HepG2 (cell line): ENCODE measurements around the gene CLDN20. TPM values are rescaled to one million over a fixed set of nuclear protein-coding genes. Genes with fewer than 3 reads are reported as not detected.

Source experiments
- CBX1 ChIP-seq: IDR thresholded peaks from one replicate; pipeline ENCODE4 v1.6.1; 2016; ENCODE audit warnings: antibody characterized with exemption, low read depth
- CSRNP1 ChIP-seq: sonication (generic); formaldehyde crosslinking; IDR thresholded peaks from 2 replicates; pipeline ENCODE4 v1.8.1; 2023; ENCODE audit warnings: mild to moderate bottlenecking, missing genetic modification reagents
- FUBP1 ChIP-seq: sonication (generic); formaldehyde crosslinking; IDR thresholded peaks from 2 replicates; pipeline ENCODE4 v1.5.1; 2020; ENCODE audit warnings: missing genetic modification reagents, mild to moderate bottlenecking, borderline replicate concordance
- HOXA9 ChIP-seq: sonication (generic); formaldehyde crosslinking; IDR thresholded peaks from 2 replicates; pipeline ENCODE4 v1.8.1; 2022; ENCODE audit warnings: missing genetic modification reagents, mild to moderate bottlenecking, moderate library complexity, borderline replicate concordance
- KDM6A ChIP-seq: IDR thresholded peaks from 2 replicates; pipeline ENCODE4 v1.6.1; 2016; ENCODE audit warnings: low read depth
- KMT2B ChIP-seq: IDR thresholded peaks from 2 replicates; pipeline ENCODE4 v1.6.1; 2016; ENCODE audit warnings: missing genetic modification reagents, missing compliant biosample characterization
- POLR2AphosphoS2 ChIP-seq: IDR thresholded peaks from 2 replicates; pipeline ENCODE4 v1.6.1; 2011; ENCODE audit warnings: low read depth, low read length, improper control_type of control experiment
- SP5 ChIP-seq: IDR thresholded peaks from 2 replicates; pipeline ENCODE4 v1.6.1; 2016; ENCODE audit warnings: low read depth, borderline replicate concordance
- SUZ12 ChIP-seq: fragments of 150-350 bp; IDR thresholded peaks from 2 replicates; pipeline ENCODE4 v1.6.1; 2014; ENCODE audit warnings: low read depth, low read length
- TEAD2 ChIP-seq: sonication (generic); formaldehyde crosslinking; IDR thresholded peaks from 2 replicates; pipeline ENCODE4 v1.9.0; 2021; ENCODE audit warnings: missing genetic modification reagents
- ZBTB20 ChIP-seq: sonication (generic); formaldehyde crosslinking; IDR thresholded peaks from 2 replicates; pipeline ENCODE4 v1.8.1; 2023; ENCODE audit warnings: missing genetic modification reagents, low read depth, mild to moderate bottlenecking, borderline replicate concordance
- ZBTB26 ChIP-seq: IDR thresholded peaks from 2 replicates; pipeline ENCODE4 v1.6.1; 2016; ENCODE audit warnings: missing compliant biosample characterization, missing genetic modification reagents, borderline replicate concordance
- ZBTB34 ChIP-seq: sonication (generic); formaldehyde crosslinking; IDR thresholded peaks from 2 replicates; pipeline ENCODE4 v1.8.0; 2022; ENCODE audit warnings: mild to moderate bottlenecking, missing genetic modification reagents
- ZFY ChIP-seq: sonication (generic); formaldehyde crosslinking; IDR thresholded peaks from 2 replicates; pipeline ENCODE4 v1.4.0; 2020; ENCODE audit warnings: missing genetic modification reagents
- ZNF740 ChIP-seq: sonication (generic); formaldehyde crosslinking; IDR thresholded peaks from 2 replicates; pipeline ENCODE4 v1.4.0; 2020; ENCODE audit warnings: missing genetic modification reagents
- ZNF776 ChIP-seq: sonication (generic); formaldehyde crosslinking; IDR thresholded peaks from 2 replicates; pipeline ENCODE4 v1.4.0; 2020; ENCODE audit warnings: mild to moderate bottlenecking, missing genetic modification reagents
- ZNF839 ChIP-seq: sonication (generic); formaldehyde crosslinking; IDR thresholded peaks from 2 replicates; pipeline ENCODE4 v1.4.0; 2020; ENCODE audit warnings: missing genetic modification reagents, mild to moderate bottlenecking, borderline replicate concordance
- polyA plus RNA-seq, 8 experiments: library from polyadenylated mRNA; depleted of rRNA in 3 of 8; stranded (reverse) in 7 of 8; unstranded in 1 of 8; fragments of >200 nt; fragmentation: Illumina TruSeq in 4 of 8; extraction: Trizol in 4 of 8; gene quantifications; 2 replicates each; pipeline versions ENCODE4 v1.2.1 to v1.2.3, GENCODE V29; 2011 to 2016; ENCODE audit warnings: low read depth in 4 of 8, missing spikeins in 1 of 8, mixed read lengths in 1 of 8; ENCODE audit not compliant: insufficient read depth in 1 of 8
- total RNA-seq, 5 experiments: library from RNA; depleted of rRNA; stranded (reverse); fragments of >200 nt; fragmentation: Illumina TruSeq; extraction: Trizol; gene quantifications; 2 replicates each; pipeline ENCODE4 v1.2.3, GENCODE V29; 2016; ENCODE audit warnings: low read depth in 1 of 5
- TF ChIP-seq, protein P1 (sequence below): sonication (generic); formaldehyde crosslinking; IDR thresholded peaks from 2 replicates; pipeline ENCODE4 v1.9.0; 2021; ENCODE audit warnings: missing genetic modification reagents, mild to moderate bottlenecking, borderline replicate concordance
- TF ChIP-seq, protein P2 (sequence below): sonication (generic); formaldehyde crosslinking; IDR thresholded peaks from 2 replicates; pipeline ENCODE4 v1.4.0; 2020; ENCODE audit warnings: mild to moderate bottlenecking, low read depth, missing genetic modification reagents

Gene CLDN20
- total and polyA plus RNA-seq, 2 of the 13 experiments (the other 11 are each of a cell fraction or from before 2014, with no cell fraction given), result not detected

- no peak for TF ChIP-seq POLR2AphosphoS2
- peak; percentile 26; the same call in 1 of the 2 replicates for TF ChIP-seq ZNF740 (CRISPR knock-in tag)
- peak; percentile 17; the same call in 1 of the 2 replicates for TF ChIP-seq KMT2B
- no peak for TF ChIP-seq ZNF776
- no peak for TF ChIP-seq HOXA9 (CRISPR knock-in tag)
- peak; percentile 33; the same call in 1 of the 2 replicates for TF ChIP-seq KDM6A (CRISPR knock-in tag)
- TF ChIP-seq, protein P1, sequence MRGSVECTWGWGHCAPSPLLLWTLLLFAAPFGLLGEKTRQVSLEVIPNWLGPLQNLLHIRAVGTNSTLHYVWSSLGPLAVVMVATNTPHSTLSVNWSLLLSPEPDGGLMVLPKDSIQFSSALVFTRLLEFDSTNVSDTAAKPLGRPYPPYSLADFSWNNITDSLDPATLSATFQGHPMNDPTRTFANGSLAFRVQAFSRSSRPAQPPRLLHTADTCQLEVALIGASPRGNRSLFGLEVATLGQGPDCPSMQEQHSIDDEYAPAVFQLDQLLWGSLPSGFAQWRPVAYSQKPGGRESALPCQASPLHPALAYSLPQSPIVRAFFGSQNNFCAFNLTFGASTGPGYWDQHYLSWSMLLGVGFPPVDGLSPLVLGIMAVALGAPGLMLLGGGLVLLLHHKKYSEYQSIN (CRISPR knock-in tag), result no peak
- no peak for TF ChIP-seq SP5 (CRISPR knock-in tag)
- peak; percentile 59; the same call in 1 of the 2 replicates for TF ChIP-seq ZBTB26 (CRISPR knock-in tag)
- no peak for TF ChIP-seq ZFY (CRISPR knock-in tag)
- no peak; the same call in 1 of the 2 replicates for TF ChIP-seq ZBTB20 (CRISPR knock-in tag)
- TF ChIP-seq, protein P2, sequence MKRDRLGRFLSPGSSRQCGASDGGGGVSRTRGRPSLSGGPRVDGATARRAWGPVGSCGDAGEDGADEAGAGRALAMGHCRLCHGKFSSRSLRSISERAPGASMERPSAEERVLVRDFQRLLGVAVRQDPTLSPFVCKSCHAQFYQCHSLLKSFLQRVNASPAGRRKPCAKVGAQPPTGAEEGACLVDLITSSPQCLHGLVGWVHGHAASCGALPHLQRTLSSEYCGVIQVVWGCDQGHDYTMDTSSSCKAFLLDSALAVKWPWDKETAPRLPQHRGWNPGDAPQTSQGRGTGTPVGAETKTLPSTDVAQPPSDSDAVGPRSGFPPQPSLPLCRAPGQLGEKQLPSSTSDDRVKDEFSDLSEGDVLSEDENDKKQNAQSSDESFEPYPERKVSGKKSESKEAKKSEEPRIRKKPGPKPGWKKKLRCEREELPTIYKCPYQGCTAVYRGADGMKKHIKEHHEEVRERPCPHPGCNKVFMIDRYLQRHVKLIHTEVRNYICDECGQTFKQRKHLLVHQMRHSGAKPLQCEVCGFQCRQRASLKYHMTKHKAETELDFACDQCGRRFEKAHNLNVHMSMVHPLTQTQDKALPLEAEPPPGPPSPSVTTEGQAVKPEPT (CRISPR knock-in tag), result no peak; the same call in 1 of the 2 replicates
- TF ChIP-seq ZNF839, result no peak
- TF ChIP-seq TEAD2 (CRISPR knock-in tag), result no peak
- no peak; the same call in 1 of the 2 replicates for TF ChIP-seq ZBTB34 (CRISPR knock-in tag)
- 0 out of 2 replicates have a peak, but pooled peaks have one; percentile 25 for TF ChIP-seq FUBP1 (CRISPR knock-in tag)
- peak; percentile 87; the same call in 1 of the 2 replicates for TF ChIP-seq CSRNP1
- TF ChIP-seq CBX1, result no peak
- TF ChIP-seq SUZ12, result no peak
Measured at GRCh38 chr6:155314773-155315515, 51.1 kb downstream of the CLDN20 start (continued).
